GM19025 (cell line): Measurements from ENCODE around the gene LITAF.
"Not testable (repeated sequence)": the region's sequence is repeated elsewhere in the genome, so short reads cannot be mapped to it uniquely, and the experiment has no call there.

Experiments used
- ATAC-seq: cut with Tn5 transposase; IDR thresholded peaks from one replicate; pipeline ENCODE4 v1.9.1; 2021; ENCODE audit warnings: mild to moderate bottlenecking, low read depth, moderate library complexity; ENCODE audit not compliant: unreplicated experiment

The LITAF gene

DNA sequence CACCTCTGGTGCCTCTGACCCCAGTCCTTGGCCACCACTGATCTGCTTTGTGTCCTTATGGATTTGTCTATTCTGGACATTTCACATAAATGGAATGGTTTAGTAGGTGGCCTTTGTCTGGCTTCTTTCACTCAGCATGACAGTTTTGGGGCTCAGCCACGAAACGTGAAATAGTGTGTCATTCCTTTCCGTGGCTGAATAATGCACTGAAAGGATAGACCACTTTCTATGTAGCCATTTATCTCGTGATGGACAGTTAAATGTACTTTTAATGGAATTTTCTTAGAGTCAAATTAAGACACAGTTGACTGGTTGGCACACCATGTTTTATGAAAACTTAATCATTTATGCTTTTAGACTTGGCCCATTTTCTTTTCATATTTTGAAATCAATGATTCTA, 57.4 kb downstream of the LITAF start:
- ATAC-seq, result no peak

DNA sequence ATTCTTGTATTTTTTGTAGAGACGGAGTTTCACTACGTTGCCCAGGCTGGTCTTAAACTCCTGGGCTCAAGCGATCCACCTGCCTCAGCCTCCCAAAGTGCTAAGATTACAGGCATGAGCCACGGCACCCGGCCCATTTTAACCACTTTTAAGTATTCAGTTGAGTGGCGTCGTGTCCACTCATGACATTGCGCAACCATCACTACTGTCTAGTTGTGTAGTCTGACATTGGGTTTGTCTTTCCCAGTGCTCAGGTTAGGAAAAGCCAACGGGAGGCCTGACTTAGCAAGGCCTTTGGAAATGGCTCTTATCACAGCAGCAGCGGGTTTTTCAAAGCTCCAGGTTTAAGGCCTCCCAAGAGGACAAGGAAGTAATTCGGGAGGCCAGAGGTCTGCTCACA, 58.7 kb downstream of the LITAF start:
- ATAC-seq, result no peak

DNA sequence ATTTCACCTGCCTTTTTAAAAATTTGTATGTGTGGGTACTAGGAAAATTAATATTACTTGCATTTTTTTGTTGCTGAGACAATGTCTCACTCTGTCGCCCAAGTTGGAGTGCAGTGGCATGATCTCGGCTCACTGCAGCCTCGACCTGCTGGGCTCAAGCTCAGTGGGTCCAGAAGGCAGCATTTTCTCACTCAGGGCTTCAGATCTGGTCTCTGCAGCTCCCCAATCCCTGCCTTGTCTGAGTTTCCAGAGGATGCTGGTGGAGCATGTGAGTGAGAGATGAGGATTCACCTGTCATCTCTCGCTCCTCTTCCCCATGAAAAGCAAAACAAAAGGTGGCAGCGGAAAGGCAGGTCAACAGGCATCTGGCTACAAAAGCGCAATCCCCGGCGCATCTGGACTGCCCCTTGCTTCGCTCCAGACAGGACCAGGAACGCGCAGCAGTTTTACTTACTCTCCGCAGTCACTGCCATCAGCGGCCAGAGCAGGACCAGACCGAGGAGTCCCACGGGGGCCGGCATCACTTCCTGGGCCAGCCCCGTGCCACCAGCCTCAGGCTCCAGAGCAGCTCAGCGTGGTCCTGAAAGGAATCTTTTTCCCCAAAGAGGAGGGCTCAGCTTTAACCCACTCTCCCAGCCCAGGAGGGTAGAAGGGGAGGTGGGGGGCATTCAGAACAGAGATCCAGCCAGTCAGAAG, 59.9 kb downstream of the LITAF start:
- ATAC-seq, result no peak

DNA sequence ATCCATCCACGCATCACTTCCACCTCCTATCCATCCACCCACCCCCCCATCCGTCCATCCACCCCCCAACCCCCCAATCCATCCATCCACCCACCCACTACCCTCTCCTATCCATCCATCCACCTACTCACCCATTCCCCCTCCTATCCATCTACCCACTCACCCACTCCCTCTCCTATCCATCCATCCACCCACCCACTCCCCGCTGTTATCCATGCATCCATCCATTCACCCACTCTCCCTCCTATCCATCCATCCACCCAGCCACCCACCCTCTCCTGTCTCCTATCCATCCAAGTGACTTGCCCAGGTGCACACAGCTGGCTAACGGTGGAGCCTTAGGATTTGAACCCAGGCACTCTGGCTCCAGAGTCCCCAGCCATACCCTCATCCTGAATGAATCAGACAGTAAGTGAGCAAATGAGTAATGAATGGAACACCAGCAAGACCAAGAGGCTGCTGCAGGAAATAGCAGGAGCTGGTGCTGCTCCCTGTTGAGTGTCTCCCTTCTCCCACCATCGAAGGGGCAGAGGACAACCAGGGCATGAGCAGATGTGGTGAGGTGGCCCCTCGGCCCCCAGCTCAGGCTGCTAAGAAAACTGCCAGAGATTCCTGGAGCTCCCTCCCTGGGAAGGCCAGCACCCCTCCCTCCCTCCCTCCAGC, 62.5 kb downstream of the LITAF start:
- ATAC-seq, result no peak

DNA sequence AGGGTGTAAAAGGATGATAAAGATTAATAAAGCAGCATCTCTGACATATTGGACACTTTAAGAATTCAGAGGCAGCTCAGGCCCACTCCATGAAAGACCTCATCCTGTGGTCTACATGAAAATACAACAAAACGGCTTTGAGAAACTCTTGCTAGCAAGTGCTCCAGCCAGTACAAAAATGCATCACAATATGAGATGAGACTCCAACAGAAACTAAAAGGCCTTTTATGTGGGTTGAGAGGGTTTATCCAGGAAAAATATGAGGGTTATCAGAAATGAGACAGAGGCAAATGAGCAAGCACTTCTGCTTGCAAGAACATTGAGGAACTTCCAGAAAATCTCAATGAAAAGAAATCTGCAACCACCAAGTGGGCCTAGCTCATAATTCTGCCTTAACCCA, 65.7 kb downstream of the LITAF start:
- ATAC-seq, result no peak

DNA sequence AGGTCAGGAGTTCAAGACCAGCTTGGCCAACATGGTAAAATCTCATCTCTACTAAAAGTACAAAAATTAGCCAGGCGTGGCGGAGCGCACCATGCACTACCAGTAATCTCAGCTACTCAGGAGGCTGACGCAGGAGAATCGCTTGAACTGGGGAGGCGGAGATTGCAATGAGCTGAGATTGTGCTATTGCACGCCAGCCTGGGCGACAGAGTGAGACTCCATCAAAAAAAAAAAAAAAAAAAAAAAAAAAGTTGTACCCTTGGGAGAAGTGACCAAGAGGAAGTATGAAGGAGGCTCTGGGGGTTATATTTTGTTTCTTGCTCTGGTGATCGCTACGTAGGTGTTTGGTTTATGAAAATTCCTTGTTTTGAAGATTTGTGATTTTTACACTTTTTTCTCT, 66.3 kb downstream of the LITAF start:
- no peak for ATAC-seq

DNA sequence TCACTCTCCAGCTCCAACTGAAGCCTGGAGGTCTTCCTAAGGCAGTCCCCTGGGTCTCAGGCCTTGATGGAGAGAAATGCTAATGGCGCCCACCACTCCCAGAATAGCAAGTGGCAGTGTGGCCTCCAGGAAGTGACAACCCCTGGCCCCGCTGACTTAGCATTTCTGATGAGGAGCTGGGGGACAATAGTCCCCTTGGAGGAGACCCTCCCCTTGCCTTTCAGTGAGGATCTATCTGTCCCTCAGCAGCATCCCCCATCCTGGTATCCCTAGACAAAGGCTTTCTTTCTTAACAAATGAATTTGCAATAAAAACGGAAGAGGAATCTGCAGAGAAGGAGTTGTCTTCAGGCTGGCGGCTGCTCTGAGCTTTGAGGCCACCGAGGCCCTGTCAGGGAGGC, 68.8 kb downstream of the LITAF start:
- ATAC-seq, result no peak

DNA sequence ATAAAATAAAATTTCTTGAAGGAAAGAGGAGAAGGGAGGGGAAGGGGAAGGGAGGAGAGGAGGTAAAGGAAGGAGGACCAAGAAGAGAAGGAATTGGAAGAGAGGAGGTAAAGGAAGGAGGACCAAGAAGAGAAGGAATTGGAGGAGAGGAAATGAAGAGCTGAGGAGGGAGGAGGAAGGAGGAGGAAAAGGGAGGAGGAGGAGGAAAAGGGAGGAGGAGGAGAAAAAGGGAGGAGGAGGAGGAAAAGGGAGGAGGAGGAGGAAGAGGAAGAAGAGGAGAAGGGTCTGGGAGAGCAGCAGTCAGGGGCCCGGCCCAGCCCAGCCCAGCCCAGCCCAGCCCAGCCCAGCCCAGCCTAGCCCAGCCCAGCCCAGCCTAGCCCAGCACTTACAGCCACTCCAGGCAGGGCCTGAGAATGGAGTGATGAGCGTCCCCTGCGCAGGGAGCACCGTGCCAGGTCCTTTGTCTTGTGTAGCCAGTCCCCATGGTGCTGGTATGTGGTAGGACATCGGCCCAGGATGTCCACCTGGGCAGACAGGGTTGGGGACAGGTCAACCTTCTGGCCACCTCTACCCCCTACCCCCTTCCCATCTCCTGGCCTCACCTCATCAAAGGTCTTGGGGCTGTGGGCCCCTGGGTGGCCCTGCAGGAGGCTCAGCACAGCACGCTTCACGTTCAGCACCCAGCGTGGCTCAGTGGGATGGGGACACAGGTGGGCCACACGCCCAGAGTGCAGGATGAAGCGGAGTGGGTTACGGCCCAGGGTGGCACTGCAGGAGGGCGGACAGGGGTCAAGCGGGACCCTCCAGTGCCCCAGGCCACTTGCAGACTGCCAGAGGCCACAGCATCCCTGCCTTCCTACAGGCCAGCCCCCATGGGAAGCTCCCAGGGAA, 70.9 kb downstream of the LITAF start:
- ATAC-seq, result no peak

DNA sequence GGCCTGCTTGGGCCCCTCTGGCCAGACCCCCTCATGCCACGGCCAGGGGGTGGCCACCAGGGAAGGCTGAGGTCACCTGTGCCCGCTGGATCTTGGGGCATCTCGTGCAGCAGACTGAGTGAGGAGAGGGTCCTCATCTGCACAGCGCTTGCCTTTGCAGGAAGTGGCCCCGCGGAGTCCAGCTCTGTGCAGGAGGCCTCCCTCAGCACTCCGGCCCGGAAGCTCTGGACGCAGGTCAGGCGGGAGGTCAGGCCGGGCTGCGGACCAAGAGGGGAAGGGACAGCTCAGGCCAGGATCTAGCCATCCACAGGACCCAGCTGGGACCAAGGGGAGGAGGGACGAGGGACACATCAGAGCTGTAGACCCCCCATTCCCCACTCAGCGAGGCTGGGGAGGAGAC, 72.4 kb downstream of the LITAF start:
- ATAC-seq, result no peak

DNA sequence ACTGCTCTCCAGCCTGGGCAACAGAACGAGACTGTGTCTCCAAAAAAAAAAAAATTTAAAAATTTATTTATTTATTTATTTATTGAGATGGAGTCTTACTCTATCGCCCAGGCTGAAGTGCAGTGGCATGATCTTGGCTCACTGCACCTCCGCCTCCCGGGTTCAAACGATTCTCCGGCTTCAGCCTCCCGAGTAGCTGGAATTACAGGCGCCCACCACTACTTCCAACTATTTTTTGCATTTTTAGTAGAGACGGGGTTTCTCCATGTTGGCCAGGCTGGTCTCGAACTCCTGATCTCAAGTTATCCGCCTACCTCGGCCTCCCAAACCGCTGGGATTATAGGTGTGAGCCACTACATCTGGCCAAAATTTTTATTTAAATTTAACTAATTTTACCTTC, 73.4 kb downstream of the LITAF start:
- ATAC-seq, result not testable (repeated sequence)

DNA sequence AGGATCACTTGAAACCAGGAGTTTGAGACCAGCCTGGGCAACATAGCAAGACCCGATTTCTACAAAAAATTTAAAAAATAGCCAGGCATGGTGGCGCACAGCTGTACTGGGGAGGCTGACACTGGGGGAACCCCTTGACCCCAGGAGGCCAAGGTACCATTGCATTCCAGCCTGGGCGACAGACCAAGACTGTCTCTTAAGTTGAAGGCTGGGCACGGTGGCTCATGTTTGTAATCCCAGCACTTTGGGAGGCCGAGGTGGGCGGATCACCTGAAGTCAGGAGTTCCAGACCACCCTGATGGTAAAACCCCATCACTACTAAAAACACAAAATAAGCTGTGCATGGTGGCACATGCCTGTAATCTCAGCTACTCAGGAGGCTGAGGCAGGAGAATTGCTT, 74.9 kb downstream of the LITAF start:
- ATAC-seq, result no peak

DNA sequence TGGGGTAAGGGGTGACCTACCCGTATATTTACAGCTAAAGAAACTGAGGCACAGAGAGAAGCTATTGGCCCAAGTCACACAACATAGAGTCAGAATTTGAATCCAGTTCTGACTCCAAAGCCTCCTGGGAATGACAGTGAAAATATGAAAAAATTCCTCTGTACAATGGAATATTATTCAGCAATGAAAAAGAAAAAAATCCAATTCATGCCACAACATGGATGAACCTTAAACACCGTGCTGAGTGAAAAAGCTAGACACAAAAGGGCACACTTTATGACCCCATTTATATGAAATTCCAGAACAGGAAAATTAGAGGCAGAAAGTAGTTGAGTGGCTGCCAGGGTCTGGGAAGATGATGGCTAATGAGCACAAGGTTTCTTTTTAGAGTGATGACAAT, 75.4 kb downstream of the LITAF start:
- no peak for ATAC-seq

DNA sequence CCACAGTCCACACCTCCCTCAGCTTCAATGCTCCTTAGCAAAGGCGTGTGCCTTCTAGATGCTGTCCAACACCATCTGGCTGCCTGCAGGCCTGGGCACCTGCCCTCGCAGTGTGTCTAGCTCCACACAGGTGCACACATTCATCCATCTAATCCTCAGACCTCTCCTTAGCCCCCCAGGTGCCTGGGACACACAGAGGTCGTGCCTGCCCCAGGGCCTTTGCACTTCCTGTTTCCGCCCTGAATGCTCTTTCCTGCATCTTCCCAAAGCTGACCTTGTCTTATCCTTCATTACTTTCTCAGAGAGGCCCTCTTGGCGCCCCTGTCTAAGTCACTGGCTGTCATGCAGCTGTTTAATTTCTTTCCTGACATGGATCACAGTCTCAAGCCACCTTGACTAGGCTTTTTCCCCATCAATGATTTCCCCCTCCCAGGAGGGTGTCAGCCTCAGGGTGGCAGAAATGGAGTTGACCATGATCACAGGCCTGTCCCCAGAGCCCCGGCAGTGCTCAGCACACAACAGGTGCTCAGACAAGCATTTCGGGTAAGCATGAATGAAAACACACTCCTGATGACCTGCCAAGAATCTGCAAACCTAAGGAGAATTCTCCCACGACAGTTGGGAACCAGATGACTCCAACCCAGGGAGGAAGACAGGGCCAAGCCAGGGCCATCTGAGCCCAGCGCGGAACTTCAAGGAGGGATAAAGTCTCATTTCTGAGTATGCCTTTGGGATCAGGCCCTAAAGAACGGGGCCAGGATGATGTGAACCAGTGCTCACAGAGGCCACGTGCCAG, 76.3 kb downstream of the LITAF start:
- ATAC-seq, result no peak

DNA sequence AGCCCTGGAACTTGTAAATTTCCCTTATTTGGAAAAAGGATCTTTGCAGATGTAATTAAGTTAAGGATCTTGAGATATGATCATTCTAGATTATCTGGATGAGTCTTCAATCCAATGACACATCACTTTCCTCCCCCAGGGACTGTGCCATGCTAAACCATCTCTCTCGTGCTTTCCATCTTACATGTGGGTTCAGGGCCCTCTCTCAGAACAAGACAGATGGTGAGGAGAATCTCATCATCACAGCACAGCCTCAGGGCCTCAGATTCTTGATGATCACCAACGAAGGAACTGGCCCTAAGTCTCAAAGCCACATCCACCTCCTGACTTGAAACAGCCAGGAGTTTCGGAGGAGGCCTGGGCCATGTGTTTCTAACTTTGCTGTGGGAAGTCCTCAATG, 78.7 kb downstream of the LITAF start:
- ATAC-seq, result no peak

DNA sequence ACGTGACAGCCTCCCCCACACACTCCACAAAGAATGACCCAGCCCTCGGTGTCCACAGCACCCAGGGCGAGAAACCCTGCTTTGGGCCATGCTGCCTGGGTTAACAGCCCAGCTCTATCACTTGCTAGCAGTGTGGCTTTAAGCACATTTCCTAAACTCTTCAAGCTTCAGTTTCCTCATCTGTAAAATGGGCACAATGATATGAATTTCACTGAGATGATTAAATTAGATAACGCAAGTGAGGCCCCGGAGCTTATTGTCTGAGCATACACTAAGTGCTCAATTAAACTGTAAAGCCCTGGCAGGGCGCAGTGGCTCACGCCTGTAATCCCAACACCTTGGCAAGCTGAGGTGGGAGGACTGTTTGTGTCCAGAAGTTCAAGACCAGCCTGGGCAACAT, 79.4 kb downstream of the LITAF start:
- ATAC-seq, result no peak

DNA sequence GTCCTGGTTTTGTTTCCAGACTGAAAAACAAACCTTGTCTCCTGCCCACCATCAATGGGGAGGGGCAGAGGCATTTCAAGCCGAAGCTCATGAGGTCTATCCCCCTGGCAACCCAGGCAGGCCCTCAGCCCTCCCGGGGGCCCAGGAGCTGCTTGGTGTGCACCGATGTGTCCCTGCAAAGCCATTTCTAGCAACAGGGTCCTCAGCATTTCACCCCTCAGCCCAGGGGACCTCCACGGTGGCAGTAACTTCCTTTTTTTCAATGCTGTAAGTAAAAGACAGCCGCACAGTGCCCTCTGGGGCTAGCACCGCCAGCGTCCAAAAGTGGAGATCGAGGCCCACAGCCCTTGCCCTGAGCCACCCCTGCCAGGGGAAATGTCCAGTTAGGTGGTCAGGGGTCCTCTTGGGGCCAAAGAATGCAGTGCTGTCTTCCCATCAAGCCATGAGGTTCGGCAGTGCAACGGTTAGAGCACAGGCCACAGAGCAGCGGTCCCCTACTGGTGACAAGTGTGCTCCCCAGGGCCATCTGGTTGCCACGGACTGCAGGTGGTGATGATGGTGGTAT, 79.9 kb downstream of the LITAF start:
- ATAC-seq, result no peak

DNA sequence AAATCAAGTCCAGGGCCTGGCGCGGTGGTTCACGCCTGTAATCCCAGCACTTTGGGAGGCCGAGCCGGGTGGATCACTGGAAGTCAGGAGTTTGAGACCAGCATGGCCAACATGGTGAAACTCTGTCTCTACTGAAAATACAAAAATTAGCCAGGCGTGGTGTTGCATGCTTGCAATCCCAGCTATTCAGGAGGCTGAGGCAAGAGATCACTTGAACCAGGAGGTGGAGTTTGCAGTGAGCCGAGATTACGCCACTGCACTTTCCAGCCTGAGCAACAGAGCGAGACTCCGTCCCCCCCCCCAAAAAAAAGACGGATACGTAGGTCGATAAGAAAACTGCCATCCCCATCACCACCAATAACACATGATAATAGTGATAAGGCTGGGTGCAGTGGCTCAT, 82.5 kb downstream of the LITAF start:
- not testable (repeated sequence) for ATAC-seq

DNA sequence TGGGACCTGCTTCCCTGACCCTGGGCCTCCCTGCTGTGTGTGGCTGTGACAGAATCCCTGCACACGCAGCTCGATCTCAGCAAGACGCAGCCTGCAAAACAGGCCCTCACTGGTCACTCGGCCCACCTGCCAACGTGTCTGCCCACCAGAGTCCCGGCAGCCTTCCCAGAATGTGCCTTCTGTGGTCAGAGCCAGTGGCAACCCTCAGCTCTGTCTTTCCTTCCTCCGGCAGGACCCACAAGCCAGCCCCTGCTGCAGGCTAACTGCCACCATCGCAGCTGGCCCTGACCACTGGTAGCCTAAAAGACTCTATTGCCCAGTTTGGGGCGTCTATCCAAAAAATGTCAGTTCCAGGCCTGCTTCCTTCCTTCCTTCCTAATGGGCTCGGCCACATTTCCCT, 83.2 kb downstream of the LITAF start:
- ATAC-seq, result no peak

DNA sequence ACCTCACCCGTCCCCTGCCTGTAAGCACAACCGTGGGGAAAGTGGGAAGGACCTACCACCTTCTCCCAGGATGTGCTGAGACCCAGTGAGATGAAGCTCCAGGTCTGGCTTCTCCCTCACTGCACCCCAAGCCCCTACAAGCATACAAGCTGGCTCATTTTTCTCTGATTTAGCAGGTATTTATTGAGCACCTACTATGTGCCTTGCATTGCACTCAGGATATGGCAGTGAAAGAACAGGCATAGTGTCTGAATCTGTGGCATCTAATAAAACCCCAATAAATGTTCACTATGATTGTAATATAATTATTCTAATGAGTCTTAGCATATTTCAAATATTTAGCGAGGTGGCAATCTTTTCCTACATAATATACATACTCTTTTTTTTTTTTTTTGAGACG, 84.5 kb downstream of the LITAF start:
- no peak for ATAC-seq

DNA sequence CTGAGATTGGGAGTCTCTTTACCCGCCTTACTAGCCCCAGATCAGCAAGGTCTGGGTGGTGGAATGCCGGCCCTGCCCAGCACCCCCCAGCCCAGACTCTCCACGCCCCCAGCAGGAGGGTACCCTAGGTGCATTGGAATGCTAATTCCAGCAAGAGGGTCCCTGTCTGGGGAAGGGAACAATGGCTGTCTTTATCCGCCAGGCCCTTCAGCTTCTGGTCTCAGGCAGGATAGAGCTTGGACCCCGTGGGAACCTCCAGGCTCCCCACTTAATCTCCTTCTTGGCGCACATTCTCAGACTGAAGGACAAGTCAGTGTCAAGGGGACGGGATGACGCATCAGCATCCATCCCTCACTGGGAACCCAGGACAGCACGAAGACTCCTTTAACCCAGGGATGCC, 85.1 kb downstream of the LITAF start:
- no peak for ATAC-seq
